ENCODE measurements around the gene MLH3.

- TF ChIP-seq, protein P1, sequence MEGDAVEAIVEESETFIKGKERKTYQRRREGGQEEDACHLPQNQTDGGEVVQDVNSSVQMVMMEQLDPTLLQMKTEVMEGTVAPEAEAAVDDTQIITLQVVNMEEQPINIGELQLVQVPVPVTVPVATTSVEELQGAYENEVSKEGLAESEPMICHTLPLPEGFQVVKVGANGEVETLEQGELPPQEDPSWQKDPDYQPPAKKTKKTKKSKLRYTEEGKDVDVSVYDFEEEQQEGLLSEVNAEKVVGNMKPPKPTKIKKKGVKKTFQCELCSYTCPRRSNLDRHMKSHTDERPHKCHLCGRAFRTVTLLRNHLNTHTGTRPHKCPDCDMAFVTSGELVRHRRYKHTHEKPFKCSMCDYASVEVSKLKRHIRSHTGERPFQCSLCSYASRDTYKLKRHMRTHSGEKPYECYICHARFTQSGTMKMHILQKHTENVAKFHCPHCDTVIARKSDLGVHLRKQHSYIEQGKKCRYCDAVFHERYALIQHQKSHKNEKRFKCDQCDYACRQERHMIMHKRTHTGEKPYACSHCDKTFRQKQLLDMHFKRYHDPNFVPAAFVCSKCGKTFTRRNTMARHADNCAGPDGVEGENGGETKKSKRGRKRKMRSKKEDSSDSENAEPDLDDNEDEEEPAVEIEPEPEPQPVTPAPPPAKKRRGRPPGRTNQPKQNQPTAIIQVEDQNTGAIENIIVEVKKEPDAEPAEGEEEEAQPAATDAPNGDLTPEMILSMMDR (conservative IDR thresholded peaks at IDR 0.05; ENCODE audit: low read length): no peak
- no peak for TF ChIP-seq EZH2phosphoT487 (IDR thresholded peaks at IDR 0.05; ENCODE audit: borderline replicate concordance)
Measured at GRCh38 chr14:75063013-75063412, 11.7 kb upstream of the MLH3 start.

All from Loucy (cell line).